HG02588 (cell line): ENCODE measurements around the gene ZMIZ1.

Experiments
- ATAC-seq: cut with Tn5 transposase; IDR thresholded peaks from one replicate; pipeline ENCODE4 v1.9.1; 2021; ENCODE audit warnings: mild to moderate bottlenecking, moderate library complexity; ENCODE audit not compliant: unreplicated experiment

ZMIZ1 gene

DNA sequence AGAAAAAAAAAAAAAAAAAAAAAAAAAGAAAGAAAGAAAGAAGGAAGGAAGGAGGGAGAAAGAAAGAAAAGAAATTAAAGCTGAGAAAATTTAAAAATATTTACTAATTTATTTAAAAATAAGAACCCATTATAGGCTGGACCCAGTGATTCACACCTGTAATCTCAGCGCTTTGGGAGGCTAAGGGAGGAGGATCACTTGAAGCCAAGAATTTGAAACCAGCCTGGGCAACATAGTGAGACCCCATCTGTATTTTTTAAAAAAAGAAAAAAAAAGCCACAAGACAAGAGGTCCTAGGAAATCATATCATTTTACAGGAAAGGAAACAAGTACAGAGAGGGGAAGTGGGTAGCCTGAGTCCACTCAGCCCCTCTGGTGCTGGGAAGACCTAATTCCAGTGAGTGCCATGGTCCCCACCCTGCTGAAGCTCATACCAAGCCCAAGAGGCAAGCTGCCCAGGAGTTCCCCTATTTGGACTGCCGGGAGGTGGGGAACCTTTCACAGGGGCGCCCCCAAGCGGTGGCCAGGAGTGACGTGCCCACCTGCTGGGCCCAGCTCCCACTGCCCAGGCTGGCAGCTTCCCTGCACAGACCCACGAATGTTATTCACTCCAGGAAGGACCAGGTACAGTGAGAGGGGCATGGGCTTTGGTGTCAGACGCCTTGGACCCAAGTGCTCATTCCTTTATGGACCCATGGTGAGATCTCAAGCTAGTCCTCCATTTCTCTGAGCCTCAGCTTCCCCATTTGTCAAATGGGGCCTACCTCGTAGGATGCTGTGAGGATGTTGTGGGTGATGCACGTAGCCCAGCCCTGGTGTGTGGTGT is 133.6 kb downstream of the ZMIZ1 start:
- ATAC-seq: no peak

GRCh38 chr10:79203014-79203644 is 134.4 kb downstream of the ZMIZ1 start:
- no peak for ATAC-seq

DNA sequence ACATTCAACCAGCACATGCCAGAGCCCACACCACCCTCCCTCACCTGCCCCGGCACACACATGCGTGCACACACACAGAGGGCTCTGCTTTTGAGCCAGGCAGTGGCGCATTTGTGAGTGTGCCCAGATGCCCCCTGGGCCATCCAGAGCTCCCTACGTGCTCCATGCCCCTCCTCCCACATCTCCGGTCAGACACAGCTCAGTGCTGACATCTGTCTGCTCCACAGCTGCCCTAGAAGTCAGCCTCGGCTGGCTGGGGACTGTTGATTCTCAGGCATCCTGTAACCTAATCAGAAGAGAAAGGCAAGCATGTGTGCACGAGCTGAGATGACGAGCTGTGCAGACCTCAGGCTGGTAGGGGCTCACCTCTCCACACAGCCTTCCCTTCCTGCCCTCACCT is 135.1 kb downstream of the ZMIZ1 start:
- no peak for ATAC-seq

GRCh38 chr10:79206300-79207095 is 137.7 kb downstream of the ZMIZ1 start:
- ATAC-seq: no peak

- no peak for ATAC-seq
Observed at GRCh38 chr10:79207096-79207357, 138.3 kb downstream of the ZMIZ1 start.

- no peak for ATAC-seq
Observed at GRCh38 chr10:79207726-79208125, 139.0 kb downstream of the ZMIZ1 start.

DNA sequence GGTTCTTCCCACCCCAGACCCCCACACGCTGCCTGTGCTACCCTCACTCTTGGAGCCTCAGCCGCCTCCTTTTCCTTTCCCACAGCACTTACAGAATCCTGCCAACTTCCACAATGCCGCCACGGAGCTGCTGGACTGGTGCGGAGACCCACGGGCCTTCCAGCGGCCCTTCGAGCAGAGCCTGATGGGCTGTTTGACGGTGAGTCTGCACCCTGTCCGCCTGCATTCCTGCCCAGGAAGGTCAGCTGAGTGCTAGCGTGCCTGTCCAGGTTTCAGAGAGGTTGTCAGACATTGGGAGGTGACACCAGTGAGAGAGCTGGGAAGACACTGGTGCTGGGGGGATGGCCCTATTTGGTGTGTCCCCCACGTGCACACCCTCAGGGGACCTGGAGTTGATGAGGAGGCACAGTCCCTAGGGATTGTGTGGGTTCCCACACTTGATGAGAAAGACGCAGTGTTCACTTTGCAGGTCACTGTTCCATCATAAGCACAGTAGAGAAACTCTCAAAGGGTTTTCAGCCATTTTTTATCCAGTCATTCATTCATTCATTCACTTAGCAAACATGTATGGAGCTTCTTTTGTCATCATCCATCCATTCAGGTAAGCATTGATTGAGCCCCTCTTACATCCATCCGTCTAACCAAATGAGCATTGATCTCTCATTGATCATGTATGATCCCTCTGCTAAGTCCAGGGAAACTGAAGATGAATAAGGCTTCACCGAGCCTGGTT is 139.7 kb downstream of the ZMIZ1 start:
- no peak for ATAC-seq

- ATAC-seq: no peak
Observed at GRCh38 chr10:79209340-79209739, 140.6 kb downstream of the ZMIZ1 start.

DNA sequence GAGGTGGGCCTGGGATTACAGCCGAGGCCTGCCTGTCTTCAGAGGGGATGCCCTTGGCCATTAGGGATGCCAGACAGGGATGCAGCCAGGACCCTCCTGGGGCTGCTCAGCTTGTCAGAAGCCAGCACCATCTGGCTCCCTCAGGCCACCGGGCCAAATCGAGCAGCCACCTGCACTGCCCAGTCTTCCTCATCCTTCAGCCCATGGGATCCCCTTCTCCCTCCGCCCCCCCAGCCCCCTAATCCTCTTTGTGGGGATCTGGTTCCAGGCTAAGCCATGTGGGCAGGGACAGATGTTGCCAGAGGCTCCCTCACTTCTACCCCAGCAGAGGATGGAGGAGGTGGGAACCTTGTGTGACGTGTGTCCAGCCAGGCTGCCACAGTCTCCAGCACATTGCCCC is 141.1 kb downstream of the ZMIZ1 start:
- ATAC-seq: no peak

GRCh38 chr10:79210672-79211071 is 141.9 kb downstream of the ZMIZ1 start:
- no peak for ATAC-seq

DNA sequence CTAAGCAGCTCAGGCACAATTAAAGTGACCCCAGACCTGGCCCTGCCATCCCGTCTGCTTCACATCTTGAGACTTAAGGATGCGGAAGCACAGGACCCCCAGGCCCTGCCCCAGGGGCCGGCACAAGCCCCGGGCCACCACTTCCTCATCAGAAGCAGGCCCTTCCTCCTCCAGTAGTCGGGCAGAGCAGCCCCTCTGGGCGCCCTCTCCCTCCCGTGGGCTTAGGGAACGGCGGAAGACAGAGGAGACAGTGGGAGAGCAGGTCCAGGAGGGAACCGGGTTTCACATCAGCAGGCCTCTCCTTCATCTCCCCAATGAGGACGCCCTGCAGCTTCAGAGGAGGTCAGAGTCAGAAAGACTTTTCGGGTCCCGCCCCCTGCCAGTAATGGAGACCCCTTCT is 142.8 kb downstream of the ZMIZ1 start:
- no peak for ATAC-seq

DNA sequence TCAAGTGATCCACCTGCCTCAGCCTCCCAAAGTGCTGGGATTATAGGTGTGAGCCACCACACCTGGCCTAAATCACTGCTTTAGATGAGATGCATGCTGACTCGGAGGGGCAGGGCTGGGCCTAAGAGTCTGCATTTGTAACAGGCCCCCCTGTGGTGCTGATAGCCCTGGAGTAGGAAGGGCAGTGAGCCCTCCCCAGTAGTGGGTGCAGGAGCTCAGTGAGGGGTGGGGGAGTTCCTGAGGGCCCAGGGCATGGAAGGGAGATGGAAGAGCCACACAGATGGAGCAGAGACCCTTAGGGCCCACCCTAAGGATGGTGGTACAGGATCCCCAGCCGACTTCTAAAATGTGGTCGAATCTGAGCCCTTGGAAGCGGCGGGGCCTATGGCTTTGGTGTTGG is 146.8 kb downstream of the ZMIZ1 start:
- ATAC-seq: no peak

- ATAC-seq: no peak
Observed at GRCh38 chr10:79219322-79219957, 150.7 kb downstream of the ZMIZ1 start.

GRCh38 chr10:79220307-79220706 is 151.5 kb downstream of the ZMIZ1 start:
- no peak for ATAC-seq

DNA sequence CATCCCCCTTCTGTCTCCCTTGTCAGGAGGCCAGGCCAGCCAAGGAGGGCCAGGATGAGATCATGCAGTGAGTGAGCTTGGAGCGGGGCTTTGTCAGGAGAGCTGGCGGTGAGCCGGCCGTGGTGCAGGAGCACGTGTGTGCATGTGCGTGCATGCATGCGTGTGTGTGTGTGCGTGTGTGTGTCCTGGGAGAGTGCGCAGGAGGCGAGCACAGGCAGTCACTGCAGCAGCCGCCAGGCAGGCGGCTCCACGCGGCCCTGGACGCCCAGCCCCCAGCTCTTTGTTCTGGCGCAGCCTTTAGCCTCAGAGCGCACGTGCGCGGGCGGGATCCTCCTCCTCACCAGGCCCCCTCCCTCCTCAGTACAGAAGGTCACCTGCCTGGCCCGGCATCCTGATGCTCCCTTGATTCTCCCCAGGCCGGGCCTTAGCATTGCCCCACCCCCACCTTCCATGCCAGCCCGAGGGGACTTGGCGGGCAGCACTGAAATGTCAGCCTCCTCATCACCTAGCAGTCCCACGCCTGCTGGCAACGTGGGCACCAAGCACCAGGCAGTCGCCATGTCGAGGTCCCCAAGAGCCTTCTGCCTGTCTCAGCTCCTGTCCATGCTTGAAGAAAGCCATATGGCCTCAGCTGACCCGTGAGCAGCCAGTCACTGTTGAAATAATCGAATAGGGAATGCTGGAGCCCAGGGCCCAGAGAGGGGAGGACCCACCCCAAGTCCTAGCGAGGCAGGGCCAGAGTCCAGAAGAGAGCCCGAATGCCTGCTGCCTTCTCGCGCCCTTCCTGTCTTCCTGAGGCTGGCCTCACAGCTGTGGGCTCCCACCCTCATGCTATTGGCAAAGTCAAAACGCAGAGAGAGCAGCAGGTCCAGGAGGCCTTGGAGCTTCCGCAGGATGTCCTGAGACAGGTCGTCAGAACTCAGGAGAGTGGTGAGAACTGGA is 152.6 kb downstream of the ZMIZ1 start:
- no peak for ATAC-seq

DNA sequence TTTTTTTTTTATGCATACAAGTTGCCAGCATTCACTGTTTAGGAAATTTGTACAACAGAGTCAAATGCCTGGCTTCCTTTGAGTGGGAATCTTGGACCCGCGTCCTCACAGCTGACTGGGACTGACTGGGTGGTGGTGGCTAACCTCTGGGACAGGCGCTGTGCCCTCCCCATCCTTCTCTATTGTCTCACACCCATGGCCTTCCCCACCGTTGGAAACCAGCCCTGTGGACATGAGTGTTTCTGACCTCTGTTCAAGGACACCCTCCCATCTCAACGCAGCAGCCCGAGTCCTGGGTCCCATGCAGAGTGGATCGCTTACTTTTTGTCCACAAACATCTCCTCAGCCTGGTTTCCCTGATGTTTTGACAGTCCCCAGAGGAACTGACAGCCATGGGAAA is 153.4 kb downstream of the ZMIZ1 start:
- ATAC-seq: no peak

DNA sequence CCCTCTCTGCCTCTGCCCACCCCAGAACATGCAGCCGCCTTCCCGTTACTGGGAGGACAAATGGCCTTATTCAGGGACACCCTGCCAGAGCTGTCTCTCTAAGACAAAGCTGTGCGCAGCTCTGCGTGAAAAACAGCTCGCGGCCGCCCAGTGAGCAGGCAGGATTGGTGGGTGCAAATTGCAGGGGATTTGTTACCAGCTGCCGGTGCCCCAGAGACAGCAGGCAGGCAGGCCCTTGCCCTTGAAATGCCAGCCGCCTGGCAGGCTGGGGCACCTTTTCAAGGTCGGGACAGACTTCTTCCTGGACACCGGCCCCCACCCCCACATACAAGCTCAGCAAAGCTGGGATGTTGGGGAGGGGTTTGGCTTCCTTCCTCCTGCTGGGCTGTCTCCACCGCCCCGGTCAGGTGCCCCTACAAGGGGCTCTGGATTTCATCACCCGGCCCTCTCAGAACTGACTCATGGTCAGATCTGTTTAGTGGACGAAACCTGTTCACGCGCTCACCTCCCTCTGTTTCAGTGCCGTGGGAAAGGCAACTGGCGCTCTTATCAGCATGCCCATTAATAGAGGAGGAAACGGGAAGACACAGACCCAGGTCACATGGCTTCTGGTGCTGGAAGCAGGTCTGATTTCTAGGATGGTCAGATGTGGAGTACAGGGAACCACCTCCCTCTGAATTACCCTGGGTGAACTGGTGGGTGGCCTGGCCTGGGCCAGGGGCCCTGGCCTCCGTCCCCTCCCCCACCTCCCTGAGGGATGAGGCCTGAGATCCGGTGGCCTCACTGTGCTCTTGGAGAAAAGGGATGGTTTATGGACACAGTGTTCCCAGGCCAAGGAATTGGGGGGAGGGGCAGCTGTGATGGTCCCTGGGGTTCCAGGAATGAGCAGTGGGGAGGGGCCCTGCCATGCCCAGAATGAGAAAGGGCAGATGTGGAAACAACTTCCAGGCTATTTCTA is 154.6 kb downstream of the ZMIZ1 start:
- no peak for ATAC-seq

GRCh38 chr10:79224263-79224949 is 155.6 kb downstream of the ZMIZ1 start:
- ATAC-seq: no peak
